Neuronal stem cell (in vitro differentiated cells): ENCODE measurements around the gene BIRC6.

Experiments
- DNase-seq: peaks from one replicate; pipeline ENCODE4 v3.0.0-alpha.2; 2013; ENCODE audit warnings: low spot score
- H2AFZ ChIP-seq: one replicate; pipeline ENCODE4 v1.6.1; 2013; ENCODE audit warnings: mild to moderate bottlenecking, low read length, inconsistent platforms
- H2AK5ac ChIP-seq: 2 replicates; pipeline ENCODE4 v1.6.1; 2013; ENCODE audit warnings: low read depth, mild to moderate bottlenecking, inconsistent platforms, low read length, moderate library complexity, mixed read lengths
- H2BK120ac ChIP-seq: 2 replicates; pipeline ENCODE4 v1.6.1; 2013; ENCODE audit warnings: low read depth, mild to moderate bottlenecking, inconsistent platforms, low read length, moderate library complexity, mixed read lengths
- H2BK12ac ChIP-seq: one replicate; pipeline ENCODE4 v1.6.1; 2013; ENCODE audit warnings: low read length, inconsistent platforms
- H2BK15ac ChIP-seq: 2 replicates; pipeline ENCODE4 v1.6.1; 2013; ENCODE audit warnings: mild to moderate bottlenecking, low read length, inconsistent platforms, mixed read lengths
- H2BK5ac ChIP-seq: one replicate; pipeline ENCODE4 v1.6.1; 2013; ENCODE audit warnings: inconsistent platforms, mild to moderate bottlenecking, low read length, moderate library complexity
- H3K14ac ChIP-seq: one replicate; pipeline ENCODE4 v1.6.1; 2013; ENCODE audit warnings: low read length, inconsistent platforms
- H3K18ac ChIP-seq: 2 replicates; pipeline ENCODE4 v1.6.1; 2013; ENCODE audit warnings: low read length, inconsistent platforms
- H3K23ac ChIP-seq: 2 replicates; pipeline ENCODE4 v1.6.1; 2013; ENCODE audit warnings: low read depth, mild to moderate bottlenecking, mixed read lengths, low read length, inconsistent platforms; ENCODE audit not compliant: poor library complexity
- H3K27ac ChIP-seq: replicated peaks from 3 replicates; pipeline ENCODE4 v1.5.1; 2013; ENCODE audit warnings: low read length, inconsistent platforms
- H3K27me3 ChIP-seq, 3 experiments: 2 replicates each; pipeline ENCODE4 v1.6.1; 2013; ENCODE audit warnings: low read length in 3 of 3, mild to moderate bottlenecking in 2 of 3, inconsistent platforms in 1 of 3, low read depth in 1 of 3, mixed read lengths in 1 of 3, moderate library complexity in 1 of 3; ENCODE audit not compliant: control insufficient read depth in 3 of 3, insufficient read depth in 3 of 3
- H3K36me3 ChIP-seq, 2 donors: replicated peaks in 1 of 2; 2 replicates each; pipeline ENCODE4 v1.6.1; 2013; ENCODE audit warnings: low read length in 2 of 2; ENCODE audit not compliant: control insufficient read depth in 2 of 2, insufficient read depth in 2 of 2
- H3K4ac ChIP-seq: 2 replicates; pipeline ENCODE4 v1.6.1; 2013; ENCODE audit warnings: inconsistent platforms, mild to moderate bottlenecking, low read length, moderate library complexity
- H3K4me1 ChIP-seq, 2 donors: 1 replicate in 1 of 2; 2 replicates in 1 of 2; pipeline ENCODE4 v1.6.1; 2013; ENCODE audit warnings: low read length in 2 of 2, low read depth in 1 of 2; ENCODE audit not compliant: control insufficient read depth in 2 of 2, insufficient read depth in 1 of 2
- H3K4me2 ChIP-seq: one replicate; pipeline ENCODE4 v1.6.1; 2013; ENCODE audit warnings: mild to moderate bottlenecking, low read length, inconsistent platforms; ENCODE audit not compliant: insufficient read depth, poor library complexity, severe bottlenecking
- H3K4me3 ChIP-seq, 2 donors: 2 replicates each; pipeline ENCODE4 v1.5.1; 2013; ENCODE audit warnings: low read length in 2 of 2, mild to moderate bottlenecking in 2 of 2, inconsistent platforms in 1 of 2, moderate library complexity in 1 of 2
- H3K79me1 ChIP-seq: one replicate; pipeline ENCODE4 v1.6.1; 2013; ENCODE audit warnings: low read depth, mild to moderate bottlenecking, inconsistent platforms, low read length, moderate library complexity
- H3K9ac ChIP-seq: one replicate; pipeline ENCODE4 v1.6.1; 2013; ENCODE audit warnings: mild to moderate bottlenecking, low read depth, low read length, inconsistent platforms; ENCODE audit not compliant: poor library complexity
- H3K9me3 ChIP-seq, 2 donors: replicated peaks in 1 of 2; 2 replicates each; pipeline versions ENCODE3 to v1.6.1; 2013; ENCODE audit warnings: low read length in 2 of 2, mild to moderate bottlenecking in 2 of 2, inconsistent platforms in 1 of 2, low read depth in 1 of 2, mixed read lengths in 1 of 2, moderate library complexity in 1 of 2; ENCODE audit not compliant: control insufficient read depth in 2 of 2, insufficient read depth in 1 of 2
- H4K8ac ChIP-seq: one replicate; pipeline ENCODE4 v1.6.1; 2013; ENCODE audit warnings: low read depth, mild to moderate bottlenecking, inconsistent platforms, low read length, moderate library complexity
- H4K91ac ChIP-seq: one replicate; pipeline ENCODE4 v1.6.1; 2013; ENCODE audit warnings: low read length, low read depth, mild to moderate bottlenecking, inconsistent platforms; ENCODE audit not compliant: poor library complexity
- WGBS, 2 donors: extraction: QIAGEN DNeasy Blood & Tissue Kit; methylation state at CpG; one replicate each; pipeline ENCODE4 v1.1.7; 2013; ENCODE audit warnings: missing lambda C conversion rate in 2 of 2, mixed read lengths in 1 of 2; ENCODE audit not compliant: insufficient read length in 2 of 2, insufficient replicate concordance in 1 of 2; ENCODE audit errors: extremely low coverage in 2 of 2; 5-methylcytosine and 5-hydroxymethylcytosine counted together

The BIRC6 gene

DNA sequence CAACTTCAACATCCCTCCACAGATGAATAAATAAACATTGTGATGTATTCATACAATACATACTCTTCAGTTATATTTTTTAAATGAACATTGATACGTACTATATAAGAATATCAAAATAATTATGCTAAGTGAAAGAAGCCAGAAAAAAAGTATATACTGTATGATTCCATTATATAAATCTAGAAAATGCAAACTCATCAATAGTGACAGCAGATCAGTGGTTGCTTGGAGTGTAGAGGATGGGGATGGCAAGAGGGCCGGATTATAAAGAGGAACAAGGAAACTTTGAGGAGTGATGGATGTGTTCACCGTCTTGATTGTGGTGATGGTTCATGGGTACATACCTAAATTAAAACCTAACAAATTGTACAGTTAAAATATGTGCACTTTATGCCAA lies 268.0 kb downstream of the BIRC6 start:
- no peak overlapping the region for H3K4ac ChIP-seq
- H2BK12ac ChIP-seq = no peak overlapping the region
- no peak overlapping the region for H2BK5ac ChIP-seq
- no peaks in the 10 kb centered on the region for H3K27me3 ChIP-seq
- H2BK120ac ChIP-seq = no peak overlapping the region
- H3K27ac ChIP-seq = no peak overlapping the region
- no peak overlapping the region for H3K23ac ChIP-seq
- no peak overlapping the region for H4K8ac ChIP-seq
- H2AK5ac ChIP-seq = no peak overlapping the region
- no peak overlapping the region for H3K9ac ChIP-seq
- H3K36me3 ChIP-seq = peaks cover 2 to 20% of the 10 kb centered on the region in 2 donors
- H3K79me1 ChIP-seq = no peaks in the 10 kb centered on the region
- H4K91ac ChIP-seq = no peak overlapping the region
- H2BK15ac ChIP-seq = no peak overlapping the region
- H3K4me1 ChIP-seq = peaks cover 0 to 5% of the 10 kb centered on the region in 2 donors
- no peak overlapping the region for H3K18ac ChIP-seq
- H3K4me2 ChIP-seq = no peak overlapping the region
- no peak overlapping the region for H2AFZ ChIP-seq
- no peak overlapping the region for H3K4me3 ChIP-seq
- DNase-seq = no peak
- no CpG with 5 or more reads among the region's 3 CpGs for WGBS, 2 donors
- H3K9me3 ChIP-seq = no peaks in the 10 kb centered on the region
- no peak overlapping the region for H3K14ac ChIP-seq

DNA sequence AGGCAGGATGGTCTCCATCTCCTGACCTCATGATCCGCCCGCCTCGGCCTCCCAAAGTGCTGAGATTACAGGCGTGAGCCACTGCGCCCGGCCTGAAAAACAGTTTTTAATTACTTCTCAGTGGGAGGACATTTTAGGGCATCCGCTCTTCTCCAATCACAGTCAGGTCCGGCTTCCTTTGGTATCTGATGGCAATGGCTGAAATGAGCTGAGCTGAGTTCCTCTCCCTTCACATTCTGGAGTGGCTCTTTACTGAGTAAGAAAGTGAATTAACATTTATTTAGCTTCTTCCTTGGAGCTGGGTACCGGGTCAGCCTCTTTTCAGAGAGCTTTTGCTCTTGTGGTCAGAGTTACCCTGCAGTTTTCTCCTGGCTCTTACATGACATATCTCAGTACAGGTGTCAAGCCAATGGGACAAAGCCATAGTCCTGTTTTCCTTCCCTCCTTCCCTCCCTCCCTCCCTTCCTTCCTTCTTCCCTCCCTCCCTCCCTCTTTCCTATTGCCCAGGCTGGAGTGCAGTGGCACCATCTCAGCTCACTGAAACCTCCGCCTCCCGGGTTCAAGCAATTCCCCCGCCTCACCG lies 269.9 kb downstream of the BIRC6 start:
- Histone ChIP-seq H3K4me2 (peak overlapping the region; percentile 83), H3K14ac (no peak overlapping the region), H3K9ac (no peak overlapping the region), H3K18ac (no peak overlapping the region), H3K4me1 (peaks cover 0 to 5% of the 10 kb centered on the region in 2 donors), H3K23ac (no peak overlapping the region), H4K91ac (no peak overlapping the region), H3K27ac (no peak overlapping the region), H3K9me3 (no peaks in the 10 kb centered on the region), H2AFZ (peak overlapping the region; percentile 99), H3K4me3 (peak overlapping the region in 1 of 2 donors; percentile 96), H3K79me1 (no peaks in the 10 kb centered on the region), H4K8ac (no peak overlapping the region), H3K36me3 (peaks cover 2 to 19% of the 10 kb centered on the region in 2 donors), H2AK5ac (no peak overlapping the region), H2BK5ac (no peak overlapping the region), H2BK12ac (no peak overlapping the region), H3K27me3 (no peaks in the 10 kb centered on the region), H2BK15ac (no peak overlapping the region), H2BK120ac (no peak overlapping the region), H3K4ac (no peak overlapping the region)
- no peak for DNase-seq
- WGBS, 2 donors = no CpG with 5 or more reads among the region's 13 CpGs

DNA sequence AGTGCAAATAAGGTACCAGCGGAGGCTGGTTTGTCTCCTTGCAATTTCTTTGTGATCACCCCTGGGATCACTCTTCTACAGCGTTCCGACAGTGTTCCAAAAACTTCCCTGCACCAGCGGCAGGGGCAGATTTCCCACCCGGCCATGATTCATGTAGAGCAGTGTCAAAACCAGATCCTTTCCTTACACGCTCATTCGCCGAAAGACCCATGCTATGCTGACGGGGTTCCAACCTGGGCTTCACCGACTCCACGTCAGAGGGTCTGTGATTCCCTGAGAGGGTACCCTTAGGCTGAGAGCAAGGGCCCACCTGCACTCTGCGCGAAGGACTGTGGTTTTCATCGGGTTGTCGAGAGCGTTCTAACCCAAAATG lies 270.6 kb downstream of the BIRC6 start:
- peak; percentile 29 for DNase-seq
- Histone ChIP-seq H3K4me3 (peak overlapping the region; percentile 83 to 96), H2AK5ac (no peak overlapping the region), H4K91ac (no peak overlapping the region), H3K23ac (no peak overlapping the region), H3K14ac (no peak overlapping the region), H3K9me3 (no peaks in the 10 kb centered on the region), H3K36me3 (peaks cover 0 to 12% of the 10 kb centered on the region in 2 donors), H3K4ac (no peak overlapping the region), H2AFZ (peak overlapping the region; percentile 99), H2BK120ac (no peak overlapping the region), H4K8ac (no peak overlapping the region), H3K27me3 (no peaks in the 10 kb centered on the region), H2BK5ac (no peak overlapping the region), H2BK15ac (no peak overlapping the region), H2BK12ac (no peak overlapping the region), H3K4me2 (peak overlapping the region; percentile 83), H3K18ac (no peak overlapping the region), H3K27ac (no peak overlapping the region), H3K9ac (no peak overlapping the region), H3K4me1 (peaks cover 0 to 5% of the 10 kb centered on the region in 2 donors), H3K79me1 (no peaks in the 10 kb centered on the region)
- no CpG with 5 or more reads among the region's 16 CpGs for WGBS, 2 donors

DNA sequence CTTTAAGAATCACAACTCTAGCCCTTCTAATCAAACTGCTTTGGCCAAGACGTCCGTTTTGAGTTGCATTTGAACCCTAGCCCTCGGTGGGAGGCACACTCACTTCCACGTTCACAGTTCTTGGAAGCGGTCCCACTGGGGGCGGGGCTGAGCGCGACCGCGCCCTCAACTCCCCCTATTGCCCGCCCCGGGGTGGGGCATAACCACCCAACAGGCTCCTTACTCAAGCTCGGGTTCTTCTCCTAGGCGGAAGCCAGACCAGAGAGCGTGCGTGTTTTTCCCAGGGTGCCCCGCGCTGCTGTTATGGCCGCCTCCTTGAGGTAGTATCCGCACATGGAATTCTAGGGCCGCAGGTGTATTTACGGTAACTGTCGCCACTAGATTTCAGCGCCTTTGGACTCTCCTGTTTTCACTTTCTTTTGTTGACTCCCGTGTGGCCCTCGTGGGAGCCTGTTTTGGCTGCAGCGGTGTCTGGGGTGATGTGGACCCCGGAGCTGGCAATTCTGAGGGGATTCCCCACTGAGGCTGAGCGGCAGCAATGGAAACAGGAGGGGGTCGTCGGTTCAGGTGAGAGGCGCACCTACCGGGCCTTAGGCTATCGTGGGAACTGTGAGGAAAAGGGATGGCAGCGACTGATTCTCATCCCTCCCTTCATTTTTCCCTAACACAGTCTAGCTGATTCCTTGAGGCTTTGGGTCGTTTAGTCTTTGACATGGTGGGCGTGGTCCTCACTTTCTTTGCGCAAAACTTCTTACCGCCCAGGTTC lies 271.2 kb downstream of the BIRC6 start, which contains the start of gene TTC27:
Gene TTC27, plus strand, starts transcription at position 237 of the 766 bp plus-strand sequence. Its CDS starts 243 bp downstream, at position 480.
- Histone ChIP-seq H4K91ac (no peak within 1 kb of the TSS), H3K4me1 (peaks cover 0 to 5% of the 10 kb centered on the region in 2 donors), H3K4ac (no peak within 1 kb of the TSS), H2BK15ac (no peak within 1 kb of the TSS), H2BK12ac (no peak within 1 kb of the TSS), H3K9me3 (no peaks in the 10 kb centered on the region), H4K8ac (no peak within 1 kb of the TSS), H3K9ac (no peak within 1 kb of the TSS), H2BK5ac (no peak within 1 kb of the TSS), H3K23ac (peak within 1 kb of the TSS; percentile 35), H2BK120ac (no peak within 1 kb of the TSS), H2AFZ (peak within 1 kb of the TSS; percentile 99), H3K14ac (no peak within 1 kb of the TSS), H3K79me1 (no peaks in the 10 kb centered on the region), H3K27me3 (no peaks in the 10 kb centered on the region), H3K36me3 (peaks cover 0 to 14% of the 10 kb centered on the region in 2 donors), H3K4me2 (peak within 1 kb of the TSS; percentile 83), H2AK5ac (no peak within 1 kb of the TSS), H3K27ac (no peak within 1 kb of the TSS), H3K18ac (peak within 1 kb of the TSS; percentile 27), H3K4me3 (peak within 1 kb of the TSS; percentile 94 to 96)
- DNase-seq = peak; percentile 75
- no CpG with 5 or more reads among the region's 39 CpGs for WGBS, 2 donors
